Thoracic aorta (tissue), 2 donors: ENCODE data around the gene NEK10. TPM values are rescaled to one million over a fixed set of nuclear protein-coding genes. Genes with fewer than 3 reads are reported as not detected.

ENCODE experiments used
- ATAC-seq: fragments of 150-250 bp; one replicate; pipeline ENCODE4 v1.8.0; 2017; ENCODE audit warnings: low read depth; ENCODE audit not compliant: insufficient number of reproducible peaks, low FRiP score
- DNase-seq: peaks from one replicate; pipeline ENCODE4 v3.0.0-alpha.2; 2020; ENCODE audit warnings: low spot score
- H3K27ac ChIP-seq, 2 donors: fragments of 200-600 bp; sonication (generic); 1 replicate in 1 of 2; 2 replicates in 1 of 2; pipeline ENCODE4 v1.5.1; 2016; ENCODE audit warnings: mild to moderate bottlenecking in 2 of 2, moderate library complexity in 2 of 2
- H3K27me3 ChIP-seq: fragments of 200-600 bp; sonication (generic); replicated peaks from 2 replicates; pipeline ENCODE4 v1.6.0; 2016; ENCODE audit warnings: mild to moderate bottlenecking; ENCODE audit not compliant: insufficient read depth
- H3K36me3 ChIP-seq: fragments of 200-600 bp; sonication (generic); one replicate; pipeline ENCODE4 v1.5.1; 2016
- H3K4me1 ChIP-seq, 2 donors: fragments of 200-600 bp; sonication (generic); 1 replicate in 1 of 2; 2 replicates in 1 of 2; pipeline versions ENCODE4 v1.5.1 to v1.6.0; 2016; ENCODE audit warnings: low read depth in 2 of 2, mild to moderate bottlenecking in 1 of 2; ENCODE audit not compliant: control insufficient read depth in 1 of 2
- H3K4me3 ChIP-seq: fragments of 200-600 bp; sonication (generic); 2 replicates; pipeline ENCODE4 v1.5.1; 2016; ENCODE audit warnings: mild to moderate bottlenecking
- H3K9me3 ChIP-seq: fragments of 200-600 bp; sonication (generic); 2 replicates; pipeline ENCODE4 v1.5.1; 2016
- total RNA-seq, 2 donors: library from RNA; depleted of rRNA; stranded (reverse); fragments of >200 nt; gene quantifications; one replicate each; pipeline versions ENCODE4 v1.1.0 to v1.2.3, GENCODE V29; 2016
- TF ChIP-seq, protein P1 (sequence below): fragments of 200-600 bp; sonication (generic); IDR thresholded peaks from one replicate; pipeline ENCODE4 v1.5.1; 2019; ENCODE audit warnings: antibody characterized with exemption

The NEK10 gene
- total RNA-seq, 2 donors from 2014 or later = 0.68 to 21.4 TPM

DNA sequence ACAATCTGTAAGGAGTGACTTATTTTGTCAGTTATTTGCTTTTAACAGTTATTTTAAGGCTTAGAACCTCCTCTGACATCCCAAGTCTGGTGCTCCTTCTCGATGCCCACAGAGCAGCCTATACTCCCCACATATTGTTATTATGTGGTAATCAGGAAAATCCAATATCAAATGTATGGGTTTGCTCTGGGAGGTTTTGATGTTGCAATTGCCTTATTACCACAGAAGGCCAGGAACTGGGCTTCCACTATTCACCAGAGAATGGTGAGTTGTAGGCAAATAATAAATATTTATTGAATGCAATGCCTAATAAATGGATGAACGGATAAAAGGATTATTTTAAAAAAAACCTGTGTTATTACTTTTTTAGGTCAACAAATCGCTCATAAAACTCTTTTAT, 12.2 kb downstream of the NEK10 start:
- H3K36me3 ChIP-seq = no peaks in the 10 kb centered on the region
- no peaks in the 10 kb centered on the region for H3K9me3 ChIP-seq
- no peak overlapping the region for H3K27ac ChIP-seq
- ATAC-seq = no peak
- no peaks in the 10 kb centered on the region for H3K4me1 ChIP-seq
- H3K27me3 ChIP-seq = no peaks in the 10 kb centered on the region
- TF ChIP-seq, protein P1, sequence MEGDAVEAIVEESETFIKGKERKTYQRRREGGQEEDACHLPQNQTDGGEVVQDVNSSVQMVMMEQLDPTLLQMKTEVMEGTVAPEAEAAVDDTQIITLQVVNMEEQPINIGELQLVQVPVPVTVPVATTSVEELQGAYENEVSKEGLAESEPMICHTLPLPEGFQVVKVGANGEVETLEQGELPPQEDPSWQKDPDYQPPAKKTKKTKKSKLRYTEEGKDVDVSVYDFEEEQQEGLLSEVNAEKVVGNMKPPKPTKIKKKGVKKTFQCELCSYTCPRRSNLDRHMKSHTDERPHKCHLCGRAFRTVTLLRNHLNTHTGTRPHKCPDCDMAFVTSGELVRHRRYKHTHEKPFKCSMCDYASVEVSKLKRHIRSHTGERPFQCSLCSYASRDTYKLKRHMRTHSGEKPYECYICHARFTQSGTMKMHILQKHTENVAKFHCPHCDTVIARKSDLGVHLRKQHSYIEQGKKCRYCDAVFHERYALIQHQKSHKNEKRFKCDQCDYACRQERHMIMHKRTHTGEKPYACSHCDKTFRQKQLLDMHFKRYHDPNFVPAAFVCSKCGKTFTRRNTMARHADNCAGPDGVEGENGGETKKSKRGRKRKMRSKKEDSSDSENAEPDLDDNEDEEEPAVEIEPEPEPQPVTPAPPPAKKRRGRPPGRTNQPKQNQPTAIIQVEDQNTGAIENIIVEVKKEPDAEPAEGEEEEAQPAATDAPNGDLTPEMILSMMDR = no peak
- H3K4me3 ChIP-seq = no peak overlapping the region
- DNase-seq = no peak

DNA sequence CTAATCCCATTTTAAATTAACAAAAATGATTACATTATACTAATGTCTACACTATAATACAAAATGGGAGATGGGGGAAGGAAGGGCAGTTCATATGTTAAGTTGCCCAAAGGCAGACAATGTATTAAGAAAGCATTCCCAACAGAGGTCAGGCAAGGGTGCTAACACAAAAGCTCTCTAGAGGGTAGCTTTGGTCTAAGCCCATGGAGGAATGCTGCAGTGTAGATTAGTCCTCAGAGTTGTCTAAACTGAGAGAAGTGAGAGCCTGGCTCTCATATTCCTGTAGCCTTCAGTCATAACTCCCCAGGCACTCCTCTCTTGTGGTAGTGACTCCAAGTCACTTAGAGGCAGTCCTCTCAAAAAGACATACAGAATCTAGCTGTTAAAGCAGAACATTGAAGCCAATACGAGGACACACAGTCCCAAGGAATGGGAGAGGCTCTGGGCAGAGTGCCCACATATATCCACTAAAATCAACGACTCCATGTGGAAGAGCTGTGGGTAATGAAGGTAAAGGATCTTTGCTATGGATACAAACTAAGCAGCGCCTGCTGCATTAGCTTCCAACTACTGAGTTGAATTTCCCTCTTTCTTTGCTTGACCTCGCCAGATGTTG, 14.5 kb downstream of the NEK10 start:
- TF ChIP-seq, protein P1 = no peak
- Histone ChIP-seq H3K4me3 (no peak overlapping the region), H3K9me3 (no peaks in the 10 kb centered on the region), H3K27ac (no peak overlapping the region), H3K36me3 (no peaks in the 10 kb centered on the region), H3K27me3 (no peaks in the 10 kb centered on the region), H3K4me1 (no peaks in the 10 kb centered on the region)
- ATAC-seq = no peak
- DNase-seq = no peak

DNA sequence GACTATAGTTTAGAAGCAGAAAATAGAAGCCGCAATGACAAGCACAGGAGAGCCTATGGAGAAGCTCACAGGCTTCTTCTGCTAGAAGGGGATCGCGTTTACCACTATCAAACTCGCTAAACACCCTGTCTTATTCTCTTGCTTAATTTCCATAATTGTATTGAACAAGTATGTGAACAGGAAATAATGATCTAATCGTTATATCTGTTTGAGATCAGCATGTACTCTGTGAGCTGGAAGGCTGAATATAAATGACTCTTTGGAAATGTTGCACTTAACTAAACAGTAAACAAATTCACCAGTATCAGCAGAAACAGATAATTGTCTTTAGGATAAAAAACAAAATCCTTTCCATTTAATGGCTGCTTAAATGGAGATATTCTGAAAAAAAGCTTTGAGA, 15.0 kb downstream of the NEK10 start:
- Histone ChIP-seq H3K27me3 (no peaks in the 10 kb centered on the region), H3K4me3 (no peak overlapping the region), H3K27ac (no peak overlapping the region), H3K36me3 (no peaks in the 10 kb centered on the region), H3K9me3 (no peaks in the 10 kb centered on the region), H3K4me1 (no peaks in the 10 kb centered on the region)
- ATAC-seq = no peak
- no peak for DNase-seq
- TF ChIP-seq, protein P1 = no peak

DNA sequence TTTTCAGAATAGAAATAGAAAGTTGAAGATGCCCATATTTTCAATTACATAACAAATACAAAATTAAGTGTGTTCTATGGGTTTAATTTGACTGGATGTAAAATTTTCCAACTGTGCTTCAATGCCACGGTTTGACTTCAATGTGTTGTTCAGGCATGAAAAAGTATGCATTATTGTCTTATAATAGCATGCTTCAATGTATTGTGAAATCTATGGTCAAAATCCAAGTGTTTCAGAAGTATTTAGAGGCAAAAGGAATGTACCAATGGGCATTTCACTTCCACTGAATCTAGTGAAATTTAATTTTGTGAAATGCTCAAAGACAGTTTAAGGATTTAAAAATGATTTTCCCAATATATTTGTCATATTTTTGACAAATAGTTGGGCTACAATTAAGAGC, 16.0 kb downstream of the NEK10 start:
- no peaks in the 10 kb centered on the region for H3K4me1 ChIP-seq
- no peaks in the 10 kb centered on the region for H3K27me3 ChIP-seq
- no peak overlapping the region for H3K4me3 ChIP-seq
- DNase-seq (no peak), ATAC-seq (no peak)
- TF ChIP-seq, protein P1 = no peak
- no peak overlapping the region for H3K27ac ChIP-seq
- no peaks in the 10 kb centered on the region for H3K36me3 ChIP-seq
- no peaks in the 10 kb centered on the region for H3K9me3 ChIP-seq

DNA sequence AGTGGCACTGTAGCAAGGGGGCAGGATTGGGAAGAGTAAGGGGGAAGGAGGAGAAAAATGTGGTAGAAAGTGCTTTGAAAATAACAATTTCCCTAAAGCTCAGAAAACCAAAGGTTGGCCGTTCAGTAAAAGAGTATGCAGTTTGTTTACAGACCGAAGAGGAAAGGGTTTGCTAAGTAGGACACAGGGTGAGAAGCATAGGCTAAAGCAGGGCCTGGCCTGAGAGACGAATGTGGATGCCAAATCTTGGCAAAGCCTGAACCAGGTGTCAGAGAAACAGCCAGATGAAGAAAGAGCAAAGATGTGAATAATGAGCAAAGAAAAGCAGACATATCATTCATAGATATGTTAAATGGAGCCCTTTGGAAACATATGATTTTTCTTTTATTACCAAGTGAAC, 17.1 kb downstream of the NEK10 start:
- no peak for ATAC-seq
- H3K4me1 ChIP-seq = no peaks in the 10 kb centered on the region

More for the DNA sequence above, 17.1 kb downstream of the NEK10 start:
- no peaks in the 10 kb centered on the region for H3K27me3 ChIP-seq
- no peaks in the 10 kb centered on the region for H3K9me3 ChIP-seq
- TF ChIP-seq, protein P1 = no peak
- DNase-seq = no peak
- H3K36me3 ChIP-seq = no peaks in the 10 kb centered on the region
- H3K4me3 ChIP-seq = no peak overlapping the region
- H3K27ac ChIP-seq = no peak overlapping the region
